Mesendoderm (in vitro differentiated cells): ENCODE measurements around the gene KLC3.

Experiments
- DNase-seq: peaks from one replicate; pipeline ENCODE4 v3.0.0; 2013
- H2AK5ac ChIP-seq: 2 replicates; pipeline ENCODE4 v1.6.1; 2013; ENCODE audit warnings: low read length, inconsistent platforms
- H2BK120ac ChIP-seq: 2 replicates; pipeline ENCODE4 v1.6.1; 2013; ENCODE audit warnings: low read depth, mild to moderate bottlenecking, low read length, moderate library complexity, mixed read lengths
- H2BK15ac ChIP-seq: replicated peaks from 2 replicates; pipeline ENCODE4 v1.6.1; 2013; ENCODE audit warnings: low read depth, mild to moderate bottlenecking, moderate library complexity
- H2BK5ac ChIP-seq: 2 replicates; pipeline ENCODE4 v1.6.1; 2013; ENCODE audit warnings: low read length, inconsistent platforms
- H3K18ac ChIP-seq: 2 replicates; pipeline ENCODE4 v1.6.1; 2013; ENCODE audit warnings: mild to moderate bottlenecking, low read length, mixed read lengths
- H3K23ac ChIP-seq: one replicate; pipeline ENCODE4 v1.6.1; 2013; ENCODE audit warnings: low read length
- H3K27ac ChIP-seq: 2 replicates; pipeline ENCODE4 v1.5.1; 2013; ENCODE audit warnings: low read depth, mild to moderate bottlenecking, inconsistent platforms, low read length, moderate library complexity
- H3K27me3 ChIP-seq: 2 replicates; pipeline ENCODE4 v1.6.1; 2013; ENCODE audit warnings: low read length, control low read depth, mild to moderate bottlenecking, inconsistent platforms; ENCODE audit not compliant: insufficient read depth, poor library complexity
- H3K36me3 ChIP-seq: 2 replicates; pipeline ENCODE4 v1.6.1; 2013; ENCODE audit warnings: low read length, inconsistent platforms; ENCODE audit not compliant: control insufficient read depth, insufficient read depth
- H3K4ac ChIP-seq: one replicate; pipeline ENCODE4 v1.6.1; 2013; ENCODE audit warnings: low read depth, mild to moderate bottlenecking, low read length, moderate library complexity
- H3K4me1 ChIP-seq: 2 replicates; pipeline ENCODE4 v1.6.1; 2013; ENCODE audit warnings: low read depth, low read length, inconsistent platforms; ENCODE audit not compliant: control insufficient read depth
- H3K4me2 ChIP-seq: 2 replicates; pipeline ENCODE4 v1.6.1; 2013; ENCODE audit warnings: low read length
- H3K4me3 ChIP-seq: 2 replicates; pipeline ENCODE4 v1.5.1; 2013; ENCODE audit warnings: mild to moderate bottlenecking, low read length
- H3K56ac ChIP-seq: one replicate; pipeline ENCODE4 v1.6.1; 2013; ENCODE audit warnings: low read length
- H3K79me1 ChIP-seq: 2 replicates; pipeline ENCODE4 v1.6.1; 2013; ENCODE audit warnings: low read length, inconsistent platforms
- H3K79me2 ChIP-seq: 2 replicates; pipeline ENCODE4 v1.6.1; 2013; ENCODE audit warnings: mild to moderate bottlenecking, low read length; ENCODE audit not compliant: control insufficient read depth, insufficient read depth
- H3K9ac ChIP-seq: 2 replicates; pipeline ENCODE4 v1.6.1; 2013; ENCODE audit warnings: low read length, inconsistent platforms
- H4K5ac ChIP-seq: one replicate; pipeline ENCODE4 v1.6.1; 2013; ENCODE audit warnings: low read length
- H4K8ac ChIP-seq: one replicate; pipeline ENCODE4 v1.6.1; 2013; ENCODE audit warnings: low read depth, mild to moderate bottlenecking, control low read depth, low read length, moderate library complexity
- WGBS: extraction: QIAGEN DNeasy Blood & Tissue Kit; methylation state at CpG from one replicate; pipeline ENCODE4 v1.1.7; 2013; ENCODE audit warnings: low lambda C conversion rate, missing lambda C conversion rate; ENCODE audit not compliant: insufficient coverage; ENCODE audit errors: extremely low coverage; 5-methylcytosine and 5-hydroxymethylcytosine counted together

The KLC3 gene

DNA sequence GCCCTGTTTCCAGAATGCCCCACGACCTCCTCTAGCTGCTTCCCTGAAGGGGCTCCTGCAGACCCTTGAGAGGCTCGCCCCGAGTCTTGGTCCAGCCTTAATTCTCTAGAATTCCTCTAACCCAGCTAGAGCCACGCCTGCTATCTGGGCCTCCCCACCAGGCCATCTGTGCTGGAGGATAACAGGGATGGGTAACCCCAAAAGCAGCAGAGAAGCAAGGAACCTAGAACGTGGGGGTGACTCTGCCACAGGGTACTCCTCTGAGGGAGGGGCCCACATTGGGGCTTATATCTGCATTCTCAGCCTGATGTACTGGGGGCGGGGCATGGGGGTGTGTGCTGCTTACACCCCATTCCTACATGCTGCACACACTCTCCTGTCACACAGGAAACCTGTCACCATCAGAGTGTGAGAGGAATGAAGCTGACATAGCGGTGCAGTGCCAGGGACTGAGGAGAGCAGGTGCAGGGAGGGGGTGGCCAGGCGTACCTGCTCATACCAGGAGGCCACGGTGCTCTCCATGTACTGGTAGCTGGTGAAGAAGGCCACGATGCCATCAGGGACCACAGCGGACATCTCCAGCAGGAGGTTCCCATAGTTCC, 13.8 kb downstream of the KLC3 start:
- Histone ChIP-seq H3K23ac (no peak overlapping the region), H3K27ac (no peak overlapping the region), H3K79me1 (no peaks in the 10 kb centered on the region), H3K79me2 (no peaks in the 10 kb centered on the region), H2BK120ac (no peak overlapping the region), H3K4me1 (no peaks in the 10 kb centered on the region), H4K5ac (no peak overlapping the region), H2BK5ac (no peak overlapping the region), H3K4me2 (no peak overlapping the region), H2BK15ac (no peak overlapping the region), H3K9ac (no peak overlapping the region), H3K4ac (no peak overlapping the region), H3K56ac (no peak overlapping the region), H3K27me3 (no peaks in the 10 kb centered on the region), H3K18ac (no peak overlapping the region), H3K36me3 (peaks cover 18% of the 10 kb centered on the region), H4K8ac (no peak overlapping the region), H2AK5ac (no peak overlapping the region), H3K4me3 (no peak overlapping the region)
- WGBS = no CpG with 5 or more reads among the region's 11 CpGs
- DNase-seq = no peak

DNA sequence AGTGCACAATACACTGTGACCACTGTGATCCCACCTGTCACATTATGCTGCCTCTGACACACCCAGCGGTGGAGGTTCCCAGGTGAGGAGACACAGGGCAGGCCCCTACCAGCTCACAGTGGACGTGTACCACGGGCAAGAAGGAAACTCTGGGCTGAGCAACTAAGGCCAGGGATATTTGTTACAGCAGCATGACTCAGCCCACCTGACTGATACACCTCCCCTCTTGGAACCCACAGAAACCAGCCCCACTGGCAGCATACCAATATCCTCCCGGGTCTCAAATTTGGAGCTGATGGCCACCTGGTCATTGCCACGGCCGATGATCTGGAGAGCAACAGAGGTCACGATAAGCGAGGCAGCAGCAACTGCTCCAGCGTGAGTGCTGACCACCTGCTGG, 14.9 kb downstream of the KLC3 start:
- H3K18ac ChIP-seq = no peak overlapping the region
- no peak overlapping the region for H3K56ac ChIP-seq
- H3K27ac ChIP-seq = no peak overlapping the region
- H3K27me3 ChIP-seq = no peaks in the 10 kb centered on the region
- no peak overlapping the region for H2AK5ac ChIP-seq
- no peaks in the 10 kb centered on the region for H3K79me2 ChIP-seq
- no peak overlapping the region for H3K4ac ChIP-seq
- no peak overlapping the region for H2BK5ac ChIP-seq
- H4K8ac ChIP-seq = no peak overlapping the region
- WGBS = no CpG with 5 or more reads among the region's 9 CpGs
- no peak overlapping the region for H2BK15ac ChIP-seq
- H3K4me1 ChIP-seq = no peaks in the 10 kb centered on the region
- peaks cover 18% of the 10 kb centered on the region for H3K36me3 ChIP-seq
- H3K4me2 ChIP-seq = no peak overlapping the region
- no peak overlapping the region for H3K23ac ChIP-seq
- no peak overlapping the region for H3K4me3 ChIP-seq
- no peak overlapping the region for H2BK120ac ChIP-seq
- H3K9ac ChIP-seq = no peak overlapping the region
- no peak for DNase-seq
- no peak overlapping the region for H4K5ac ChIP-seq
- H3K79me1 ChIP-seq = no peaks in the 10 kb centered on the region

DNA sequence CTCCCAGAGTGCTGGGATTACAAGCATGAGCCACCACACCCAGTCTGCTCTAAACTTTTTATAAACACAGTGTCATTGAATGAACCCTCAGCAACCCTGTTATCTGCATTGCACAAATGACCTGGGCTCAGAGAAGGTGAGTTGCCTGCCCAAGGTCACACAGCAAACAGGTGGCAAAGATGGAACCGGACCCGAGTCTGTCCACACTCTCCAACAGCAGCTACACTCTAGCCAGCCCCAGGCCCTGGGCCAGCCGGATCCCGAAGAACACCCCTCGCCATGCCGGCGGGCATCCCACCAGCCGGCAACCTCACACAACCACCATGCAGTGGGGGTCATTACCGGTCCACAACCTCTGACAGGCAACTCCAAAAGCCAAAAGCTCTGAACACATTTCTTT, 15.4 kb downstream of the KLC3 start:
- no peak overlapping the region for H3K9ac ChIP-seq
- no peak overlapping the region for H2BK15ac ChIP-seq
- no peak overlapping the region for H2AK5ac ChIP-seq
- no peak overlapping the region for H2BK5ac ChIP-seq
- no peak overlapping the region for H3K56ac ChIP-seq
- peaks cover 18% of the 10 kb centered on the region for H3K36me3 ChIP-seq
- H3K27me3 ChIP-seq = no peaks in the 10 kb centered on the region
- H3K27ac ChIP-seq = no peak overlapping the region
- H4K5ac ChIP-seq = no peak overlapping the region
- H4K8ac ChIP-seq = no peak overlapping the region
- no peak for DNase-seq
- H3K18ac ChIP-seq = no peak overlapping the region
- no peaks in the 10 kb centered on the region for H3K79me1 ChIP-seq
- no peak overlapping the region for H3K4me3 ChIP-seq
- H3K4me1 ChIP-seq = no peaks in the 10 kb centered on the region
- WGBS = no CpG with 5 or more reads among the region's 9 CpGs
- H2BK120ac ChIP-seq = no peak overlapping the region
- H3K4me2 ChIP-seq = no peak overlapping the region
- H3K79me2 ChIP-seq = no peaks in the 10 kb centered on the region
- H3K4ac ChIP-seq = no peak overlapping the region
- no peak overlapping the region for H3K23ac ChIP-seq

GRCh38 chr19:45356760-45357444, 16.4 kb downstream of the KLC3 start:
- Histone ChIP-seq H3K18ac (no peak overlapping the region), H3K4me1 (no peaks in the 10 kb centered on the region), H4K5ac (no peak overlapping the region), H3K79me1 (no peaks in the 10 kb centered on the region), H2BK120ac (no peak overlapping the region), H3K36me3 (peaks cover 20% of the 10 kb centered on the region), H3K27me3 (no peaks in the 10 kb centered on the region), H2BK15ac (no peak overlapping the region), H3K23ac (no peak overlapping the region), H3K4ac (no peak overlapping the region), H3K56ac (no peak overlapping the region), H3K9ac (no peak overlapping the region), H4K8ac (no peak overlapping the region), H3K4me3 (no peak overlapping the region), H2AK5ac (no peak overlapping the region), H3K27ac (no peak overlapping the region), H3K4me2 (no peak overlapping the region), H3K79me2 (no peaks in the 10 kb centered on the region), H2BK5ac (no peak overlapping the region)
- no CpG with 5 or more reads among the region's 20 CpGs for WGBS
- DNase-seq = no peak

GRCh38 chr19:45357445-45357783, 16.9 kb downstream of the KLC3 start:
- Histone ChIP-seq H3K27ac (no peak overlapping the region), H2BK15ac (no peak overlapping the region), H4K5ac (no peak overlapping the region), H3K9ac (no peak overlapping the region), H3K18ac (no peak overlapping the region), H3K4ac (no peak overlapping the region), H3K79me1 (peaks cover 1% of the 10 kb centered on the region), H3K56ac (no peak overlapping the region), H4K8ac (no peak overlapping the region), H3K36me3 (peaks cover 22% of the 10 kb centered on the region), H3K4me2 (no peak overlapping the region), H3K4me3 (no peak overlapping the region), H3K4me1 (no peaks in the 10 kb centered on the region), H2BK120ac (no peak overlapping the region), H3K23ac (no peak overlapping the region), H3K27me3 (no peaks in the 10 kb centered on the region), H2BK5ac (no peak overlapping the region), H3K79me2 (no peaks in the 10 kb centered on the region), H2AK5ac (no peak overlapping the region)
- no CpG with 5 or more reads among the region's 11 CpGs for whole genome bisulfite sequencing
- no peak for DNase-seq
